Kidney epithelial cell (primary cell): Measurements from ENCODE around the gene PRLH. TPM values are rescaled to one million over a fixed set of nuclear protein-coding genes. Genes with fewer than 3 reads are reported as not detected.

Source experiments
- DNase-seq: peaks from one replicate; pipeline ENCODE4 v3.0.0-alpha.2; 2010; ENCODE audit warnings: low read depth
- H3K27me3 ChIP-seq: 2 replicates; pipeline ENCODE4 v1.6.0; 2011; ENCODE audit warnings: low read length; ENCODE audit not compliant: control insufficient read depth, insufficient read depth
- H3K36me3 ChIP-seq: 2 replicates; pipeline ENCODE4 v1.5.1; 2011; ENCODE audit warnings: low read length; ENCODE audit not compliant: control insufficient read depth, insufficient read depth
- H3K4me3 ChIP-seq: 2 replicates; pipeline ENCODE4 v1.5.1; 2011; ENCODE audit warnings: low read depth, mild to moderate bottlenecking, control low read depth, low read length
- CTCF ChIP-seq: IDR thresholded peaks from 2 replicates; pipeline ENCODE4 v1.5.1; 2011; ENCODE audit warnings: mild to moderate bottlenecking, moderate library complexity, low read length, control low read depth, inconsistent platforms; ENCODE audit not compliant: insufficient read depth, poor library complexity, severe bottlenecking
- total RNA-seq: library from RNA; depleted of rRNA; stranded (reverse); fragments of >200 nt; gene quantifications from 2 replicates; pipeline ENCODE4 v1.2.3, GENCODE V29; 2015

PRLH gene
- total RNA-seq, 1 donor from 2014 or later, result not detected

GRCh38 chr2:237540823-237541222 is 25.6 kb upstream of the PRLH start:
- DNase-seq, result no peak
- no peaks in the 10 kb centered on the region for H3K27me3 ChIP-seq
- no peak overlapping the region for H3K4me3 ChIP-seq
- H3K36me3 ChIP-seq, result peaks cover 1% of the 10 kb centered on the region
- TF ChIP-seq CTCF, result no peak

GRCh38 chr2:237541243-237541642 is 25.1 kb upstream of the PRLH start:
- H3K36me3 ChIP-seq, result peaks cover 1% of the 10 kb centered on the region
- TF ChIP-seq CTCF, result no peak

GRCh38 chr2:237542001-237542704 is 24.2 kb upstream of the PRLH start:
- Histone ChIP-seq H3K27me3 (no peaks in the 10 kb centered on the region), H3K4me3 (no peak overlapping the region), H3K36me3 (peaks cover 2% of the 10 kb centered on the region)
- no peak for DNase-seq
- TF ChIP-seq CTCF, result no peak

More at GRCh38 chr2:237541243-237541642, 25.1 kb upstream of the PRLH start:
- no peak for DNase-seq
- Histone ChIP-seq H3K27me3 (no peaks in the 10 kb centered on the region), H3K4me3 (no peak overlapping the region)

GRCh38 chr2:237546040-237546875 is 20.1 kb upstream of the PRLH start:
- DNase-seq, result no peak
- TF ChIP-seq CTCF, result no peak
- no peak overlapping the region for H3K4me3 ChIP-seq

GRCh38 chr2:237546876-237547395 is 19.4 kb upstream of the PRLH start:
- DNase-seq, result no peak
- no peak overlapping the region for H3K4me3 ChIP-seq
- H3K36me3 ChIP-seq, result peaks cover 1% of the 10 kb centered on the region
- TF ChIP-seq CTCF, result no peak
- H3K27me3 ChIP-seq, result no peaks in the 10 kb centered on the region

More at GRCh38 chr2:237546040-237546875, 20.1 kb upstream of the PRLH start:
- Histone ChIP-seq H3K36me3 (peaks cover 1% of the 10 kb centered on the region), H3K27me3 (no peaks in the 10 kb centered on the region)
